Tibial nerve (tissue), 3 donors: ENCODE data around the gene SMARCC1.

Experiments
- CTCF ChIP-seq, 5 experiments: fragments of 200-600 bp in 3 of 5; fragments of 450-650 bp in 2 of 5; sonication (generic) in 3 of 5; IDR thresholded peaks; one replicate each; pipeline ENCODE4 v1.5.1; 2016 to 2019; ENCODE audit warnings: antibody characterized with exemption in 5 of 5, mild to moderate bottlenecking in 3 of 5, moderate library complexity in 2 of 5
- POLR2A ChIP-seq, 2 donors: fragments of 450-650 bp; IDR thresholded peaks; one replicate each; pipeline ENCODE4 v1.6.1; 2017; ENCODE audit warnings: antibody characterized with exemption in 2 of 2, mild to moderate bottlenecking in 2 of 2, moderate library complexity in 2 of 2

DNA sequence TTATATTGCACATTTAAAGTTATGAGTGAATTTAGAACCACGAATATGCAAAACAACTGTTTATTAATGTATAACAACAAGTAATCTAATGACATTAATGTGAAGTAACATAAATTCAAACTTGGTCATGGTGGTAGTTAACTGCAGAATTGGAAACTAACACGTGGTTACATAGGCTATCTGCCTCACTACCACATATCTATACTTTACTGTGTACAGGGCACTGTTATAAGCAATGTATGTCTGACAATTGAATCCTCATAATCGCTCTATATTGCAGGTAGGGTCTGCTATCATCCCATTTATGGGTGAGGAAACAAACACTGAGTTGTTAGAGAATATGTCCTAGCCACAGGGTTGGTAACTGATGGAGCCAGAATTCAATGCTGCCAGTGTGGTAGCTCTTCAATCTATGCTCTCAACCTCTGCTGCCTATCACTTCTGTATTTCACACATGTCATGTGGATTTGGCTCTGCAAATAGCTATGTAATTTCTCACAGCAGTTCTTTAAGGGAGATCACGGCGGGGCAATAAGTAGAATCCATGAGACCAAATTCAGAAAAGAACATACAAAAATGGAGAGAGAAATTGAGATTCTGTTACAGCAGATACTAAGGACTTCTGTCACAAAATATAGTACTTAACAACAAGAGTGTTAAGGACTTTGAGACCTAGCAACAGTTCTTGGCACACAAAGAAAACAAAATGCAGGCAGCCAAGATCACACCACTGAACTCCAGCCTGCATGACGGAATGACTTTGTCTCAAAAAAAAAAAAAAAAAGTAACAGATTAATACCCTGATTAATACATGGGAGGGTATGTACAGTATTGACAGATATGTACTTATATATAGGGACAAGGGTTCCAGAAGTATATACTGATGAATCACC, 103.0 kb downstream of the SMARCC1 start:
- no peak for TF ChIP-seq CTCF (IDR thresholded peaks at IDR 0.05)
- no peak for TF ChIP-seq POLR2A (IDR thresholded peaks at IDR 0.05)
